Measurements from ENCODE around the gene TMEM186. TPM values are rescaled to one million over a fixed set of nuclear protein-coding genes. Genes with fewer than 3 reads are reported as not detected.
"Not testable (repeated sequence)": the region's sequence is repeated elsewhere in the genome, so short reads cannot be mapped to it uniquely, and the experiment has no call there.

The TMEM186 gene
- 10 to 100 TPM in 3 of 4 donors, 1 to 10 TPM in 1; 7.5 to 11.2 (median 10.8) TPM for total RNA-seq

- WGBS, 2 donors: 0 to 1% methylated on average over 36 to 50 of the region's 61 CpGs
These were observed at the start of gene TMEM186, which contains the start of gene PMM2 for GRCh38 chr16:8797364-8798173. TMEM186 (minus strand) TSS chr16:8797639; CDS start chr16:8797614, 25 bp downstream. PMM2 (plus strand) TSS chr16:8797839; CDS start chr16:8797883, 44 bp downstream.

GRCh38 chr16:8847145-8847544 is 49.7 kb upstream of the TMEM186 start:
- DNase-seq (ENCODE audit: low spot score in 2 of 2): peak in 1 of 2 donors; percentile 67
- intact Hi-C loops (cut with DNase I; ENCODE audit: low total_unique reads): no loop called here
- H3K4me3 ChIP-seq (ENCODE audit: low read depth, poor library complexity, severe bottlenecking): no peak overlapping the region
- 81 to 84% methylated on average over 13 of the region's 13 CpGs for WGBS, 2 donors
- no peak for TF ChIP-seq CTCF (IDR thresholded peaks at IDR 0.05)

More at GRCh38 chr16:8797364-8798173, at the start of gene TMEM186, which contains the start of gene PMM2:
- peak within 1 kb of the TSS; percentile 96 for H3K4me3 ChIP-seq (ENCODE audit: low read depth, poor library complexity, severe bottlenecking)
- intact Hi-C loops (cut with DNase I; ENCODE audit: low total_unique reads): no loop called here
- no peak for TF ChIP-seq POLR2A (IDR thresholded peaks at IDR 0.05)
- TF ChIP-seq CTCF (IDR thresholded peaks at IDR 0.05): no peak
- DNase-seq (ENCODE audit: low spot score in 2 of 2): peak; percentile 96 to 99

- intact Hi-C loops (cut with DNase I; ENCODE audit: low total_unique reads): no loop called here
- DNase-seq (ENCODE audit: low spot score in 2 of 2): peak in 1 of 2 donors; percentile 75
- WGBS, 2 donors: 90 to 92% methylated on average over 10 of the region's 10 CpGs
- no peak overlapping the region for H3K4me3 ChIP-seq (ENCODE audit: low read depth, poor library complexity, severe bottlenecking)
- no peak for TF ChIP-seq POLR2A (IDR thresholded peaks at IDR 0.05)
- TF ChIP-seq CTCF (IDR thresholded peaks at IDR 0.05): no peak
These were observed 49.0 kb upstream of the TMEM186 start for GRCh38 chr16:8846401-8846932.

GRCh38 chr16:8845699-8846298 is 48.4 kb upstream of the TMEM186 start:
- intact Hi-C loops (cut with DNase I; ENCODE audit: low total_unique reads): no loop called here
- no peak overlapping the region for H3K4me3 ChIP-seq (ENCODE audit: low read depth, poor library complexity, severe bottlenecking)
- peak in 1 of 2 donors; percentile 31 for DNase-seq (ENCODE audit: low spot score in 2 of 2)
- TF ChIP-seq POLR2A (IDR thresholded peaks at IDR 0.05): no peak
- no peak for TF ChIP-seq CTCF (IDR thresholded peaks at IDR 0.05)
- WGBS, 2 donors: 80 to 88% methylated on average over 7 of the region's 7 CpGs

GRCh38 chr16:8843296-8843695 is 45.9 kb upstream of the TMEM186 start:
- H3K4me3 ChIP-seq (ENCODE audit: low read depth, poor library complexity, severe bottlenecking); intact Hi-C loops (cut with DNase I; ENCODE audit: low total_unique reads); DNase-seq (ENCODE audit: low spot score in 2 of 2): not testable (repeated sequence)
- 70 to 95% methylated on average over 5 to 8 of the region's 12 CpGs for WGBS, 2 donors

GRCh38 chr16:8842016-8842415 is 44.6 kb upstream of the TMEM186 start:
- H3K4me3 ChIP-seq (ENCODE audit: low read depth, poor library complexity, severe bottlenecking); intact Hi-C loops (cut with DNase I; ENCODE audit: low total_unique reads): not testable (repeated sequence)
- DNase-seq (ENCODE audit: low spot score in 2 of 2): peak in 1 of 2 donors; percentile 12
- WGBS, 2 donors: 53 to 56% methylated on average over 4 of the region's 4 CpGs

GRCh38 chr16:8837594-8837993 is 40.2 kb upstream of the TMEM186 start:
- DNase-seq (ENCODE audit: low spot score in 2 of 2): peak in 1 of 2 donors; percentile 56
- 93 to 95% methylated on average over 15 of the region's 15 CpGs for WGBS, 2 donors
- intact Hi-C loops (cut with DNase I; ENCODE audit: low total_unique reads); H3K4me3 ChIP-seq (ENCODE audit: low read depth, poor library complexity, severe bottlenecking): not testable (repeated sequence)

GRCh38 chr16:8836797-8837196 is 39.4 kb upstream of the TMEM186 start:
- intact Hi-C loops (cut with DNase I; ENCODE audit: low total_unique reads); H3K4me3 ChIP-seq (ENCODE audit: low read depth, poor library complexity, severe bottlenecking): not testable (repeated sequence)

More at GRCh38 chr16:8836797-8837196, 39.4 kb upstream of the TMEM186 start:
- DNase-seq (ENCODE audit: low spot score in 2 of 2): peak in 1 of 2 donors; percentile 7
- 88 to 94% methylated on average over 7 of the region's 7 CpGs for WGBS, 2 donors

All from lower leg skin (tissue), 4 donors.